KG1 (cell line): Measurements from ENCODE around the gene CFAP61.

Experiments used
- DNase-seq: peaks from one replicate; lab custom pipeline; 2025; lab: John Stamatoyannopoulos, UW

CFAP61 gene

GRCh38 chr20:20037960-20038359 is 14.4 kb upstream of the CFAP61 start:
- DNase-seq: no peak

GRCh38 chr20:20038586-20038985 is 13.7 kb upstream of the CFAP61 start:
- no peak for DNase-seq

GRCh38 chr20:20039752-20040387 is 12.5 kb upstream of the CFAP61 start:
- DNase-seq: no peak

- no peak for DNase-seq
Observed at GRCh38 chr20:20051767-20052073, 612 bp upstream of the CFAP61 start.

- no peak for DNase-seq
Observed at GRCh38 chr20:20060234-20060998, 8.1 kb downstream of the CFAP61 start.

GRCh38 chr20:20063941-20064702 is 11.8 kb downstream of the CFAP61 start:
- no peak for DNase-seq

GRCh38 chr20:20065361-20065760 is 13.0 kb downstream of the CFAP61 start:
- no peak for DNase-seq

- no peak for DNase-seq
Observed at GRCh38 chr20:20070871-20071726, 18.8 kb downstream of the CFAP61 start.

- no peak for DNase-seq
Observed at GRCh38 chr20:20073801-20074371, 21.6 kb downstream of the CFAP61 start.

- no peak for DNase-seq
Observed at GRCh38 chr20:20075032-20075431, 22.7 kb downstream of the CFAP61 start.

GRCh38 chr20:20076297-20077065 is 24.1 kb downstream of the CFAP61 start:
- no peak for DNase-seq

GRCh38 chr20:20078041-20078440 is 25.7 kb downstream of the CFAP61 start:
- no peak for DNase-seq

- DNase-seq: no peak
Observed at GRCh38 chr20:20079102-20079784, 26.9 kb downstream of the CFAP61 start.

GRCh38 chr20:20083807-20084206 is 31.5 kb downstream of the CFAP61 start:
- peak; percentile 6 for DNase-seq

- no peak for DNase-seq
Observed at GRCh38 chr20:20084296-20084752, 32.0 kb downstream of the CFAP61 start.

- DNase-seq: no peak
Observed at GRCh38 chr20:20085071-20085470, 32.7 kb downstream of the CFAP61 start.

GRCh38 chr20:20085812-20086211 is 33.5 kb downstream of the CFAP61 start:
- no peak for DNase-seq

GRCh38 chr20:20089018-20089417 is 36.7 kb downstream of the CFAP61 start:
- DNase-seq: no peak

GRCh38 chr20:20089939-20090338 is 37.6 kb downstream of the CFAP61 start:
- DNase-seq: no peak

- no peak for DNase-seq
Observed at GRCh38 chr20:20092827-20093226, 40.5 kb downstream of the CFAP61 start.
